Right lobe of liver (tissue), 6 donors: ENCODE measurements around the gene SNRNP48. TPM values are rescaled to one million over a fixed set of nuclear protein-coding genes. Genes with fewer than 3 reads are reported as not detected.
A peak's percentile ranks its signal among the peaks of the same experiment; 100 is the strongest.

Experiments
- ATAC-seq, 4 donors: fragments of 200-7000 bp; cut with Tn5 transposase; one replicate each; pipeline ENCODE4 v1.9.1; 2020; ENCODE audit warnings: mild to moderate bottlenecking in 4 of 4, moderate library complexity in 4 of 4
- DNase-seq, 3 donors: peaks; one replicate each; pipeline ENCODE4 v3.0.0-alpha.2; 2020
- H3K27ac ChIP-seq, 3 donors: fragments of 200-600 bp; one replicate each; pipeline ENCODE4 v1.8.0; 2022
- H3K27me3 ChIP-seq, 2 donors: fragments of 200-600 bp; one replicate each; pipeline ENCODE4 v1.8.0; 2022
- H3K36me3 ChIP-seq, 4 donors: fragments of 200-600 bp; sonication (generic) in 1 of 4; one replicate each; pipeline versions ENCODE4 v1.5.1 to v1.8.0; 2017 to 2022; ENCODE audit warnings: control low read depth in 1 of 4
- H3K4me1 ChIP-seq, 4 donors: fragments of 200-600 bp; sonication (generic) in 1 of 4; one replicate each; pipeline versions ENCODE4 v1.5.1 to v1.8.0; 2017 to 2022; ENCODE audit warnings: control low read depth in 1 of 4
- H3K4me3 ChIP-seq, 3 donors: fragments of 200-600 bp; one replicate each; pipeline ENCODE4 v1.8.0; 2022
- H3K9me3 ChIP-seq, 4 donors: fragments of 200-600 bp; sonication (generic) in 1 of 4; one replicate each; pipeline versions ENCODE4 v1.5.1 to v1.8.0; 2017 to 2022; ENCODE audit warnings: control low read depth in 1 of 4
- CTCF ChIP-seq, 4 donors: fragments of 200-600 bp in 3 of 4; fragments of 450-650 bp in 1 of 4; IDR thresholded peaks; one replicate each; pipeline versions ENCODE4 v1.5.1 to v1.8.0; 2016 to 2022; ENCODE audit warnings: antibody characterized with exemption in 4 of 4, mild to moderate bottlenecking in 2 of 4
- POLR2A ChIP-seq: fragments of 450-650 bp; IDR thresholded peaks from one replicate; pipeline ENCODE4 v1.6.1; 2017; ENCODE audit warnings: antibody characterized with exemption, mild to moderate bottlenecking
- WGBS: methylation state at CpG from one replicate; pipeline ENCODE4 v1.1.6; 2018; ENCODE audit warnings: low coverage, low lambda C conversion rate; ENCODE audit not compliant: insufficient coverage; ENCODE audit errors: missing lambda C conversion rate; 5-methylcytosine and 5-hydroxymethylcytosine counted together
- intact Hi-C, 2 donors: fragments of 100-400 bp; cut with DNase I; formaldehyde crosslinking; loops; one replicate each; pipeline versions ENCODE4 v1.11.2 to v1.14.1; 2022
- total RNA-seq, 6 experiments: library from RNA; depleted of rRNA in 2 of 6; stranded (reverse); fragments of >200 nt in 2 of 6; fragmentation: NEBNext Ultra II Directional in 3 of 6; extraction: Animal tissue kit (Norgen Biotek cat#: 25700) in 3 of 6; gene quantifications; one replicate each; pipeline versions ENCODE4 v1.1.0 to v1.2.4, GENCODE V29; 2016 to 2023
- donor health status: DM: no; HTN: yes; CAD: no.
- donor health status: DM: no; HTN: no; CAD: no.
- donor health status: DM: no; HTN: no; CAD: no.
- donor health status: DM: no; HTN: yes; CAD: no.
- donor health status: DM: no; HTN: yes; CAD: no.

SNRNP48 gene
- total RNA-seq, 6 experiments from 2014 or later, result 4.7 to 13.7 (median 7.0) TPM

- ATAC-seq (no peak), DNase-seq (no peak)
- Histone ChIP-seq H3K4me3 (no peak overlapping the region), H3K27me3 (no peaks in the 10 kb centered on the region), H3K27ac (peak overlapping the region in 1 of 3 donors; percentile 86), H3K9me3 (no peaks in the 10 kb centered on the region), H3K36me3 (no peaks in the 10 kb centered on the region), H3K4me1 (peaks cover 0 to 69% (median 26%) of the 10 kb centered on the region in 4 donors)
- WGBS, result 91% methylated on average over 4 of the region's 4 CpGs
- TF ChIP-seq POLR2A, result no peak
- no peak for TF ChIP-seq CTCF (IDR thresholded peaks at IDR 0.05)
- intact Hi-C loops, result no loop called here
These were observed 42.7 kb upstream of the SNRNP48 start for GRCh38 chr6:7547315-7547714.

GRCh38 chr6:7550433-7550801, 39.6 kb upstream of the SNRNP48 start:
- DNase-seq, result no peak
- no peaks in the 10 kb centered on the region for H3K36me3 ChIP-seq
- no peak overlapping the region for H3K4me3 ChIP-seq
- H3K4me1 ChIP-seq, result peaks cover 0 to 66% (median 27%) of the 10 kb centered on the region in 4 donors
- intact Hi-C loops, result no loop called here
- peak; percentile 25 to 54 (median 48) for ATAC-seq
- no peaks in the 10 kb centered on the region for H3K27me3 ChIP-seq
- 22% methylated on average over 2 of the region's 2 CpGs for WGBS
- H3K27ac ChIP-seq, result peak overlapping the region; percentile 17 to 86 (median 64)
- TF ChIP-seq POLR2A (no peak), CTCF (IDR thresholded peaks at IDR 0.05) (no peak)
- no peaks in the 10 kb centered on the region for H3K9me3 ChIP-seq

GRCh38 chr6:7554533-7555275, 35.3 kb upstream of the SNRNP48 start:
- H3K36me3 ChIP-seq, result peaks cover 0 to 16% (median 4%) of the 10 kb centered on the region in 4 donors
- no peak overlapping the region for H3K4me3 ChIP-seq
- no peak for DNase-seq
- no peak overlapping the region for H3K27ac ChIP-seq
- intact Hi-C loops, result no loop called here
- peaks cover 0 to 38% (median 16%) of the 10 kb centered on the region in 4 donors for H3K4me1 ChIP-seq
- 70% methylated on average over 6 of the region's 6 CpGs for WGBS
- no peaks in the 10 kb centered on the region for H3K9me3 ChIP-seq
- TF ChIP-seq CTCF (IDR thresholded peaks at IDR 0.05) (no peak), POLR2A (no peak)
- H3K27me3 ChIP-seq, result no peaks in the 10 kb centered on the region
- ATAC-seq, result no peak

GRCh38 chr6:7555671-7556070, 34.3 kb upstream of the SNRNP48 start:
- Histone ChIP-seq H3K27ac (no peak overlapping the region), H3K27me3 (no peaks in the 10 kb centered on the region), H3K4me3 (no peak overlapping the region), H3K36me3 (peaks cover 0 to 16% (median 4%) of the 10 kb centered on the region in 4 donors), H3K9me3 (no peaks in the 10 kb centered on the region), H3K4me1 (peaks cover 0 to 34% (median 15%) of the 10 kb centered on the region in 4 donors)
- DNase-seq (no peak), ATAC-seq (no peak)
- TF ChIP-seq POLR2A, result no peak
- TF ChIP-seq CTCF (IDR thresholded peaks at IDR 0.05), result no peak
- 81% methylated on average over 11 of the region's 11 CpGs for WGBS
- intact Hi-C loops, result no loop called here
